ENCODE results near the gene POGLUT3. TPM values are rescaled to one million over a fixed set of nuclear protein-coding genes. Genes with fewer than 3 reads are reported as not detected.

The POGLUT3 gene
- total RNA-seq, 2 donors from 2014 or later: 19.2 to 25.0 TPM

DNA sequence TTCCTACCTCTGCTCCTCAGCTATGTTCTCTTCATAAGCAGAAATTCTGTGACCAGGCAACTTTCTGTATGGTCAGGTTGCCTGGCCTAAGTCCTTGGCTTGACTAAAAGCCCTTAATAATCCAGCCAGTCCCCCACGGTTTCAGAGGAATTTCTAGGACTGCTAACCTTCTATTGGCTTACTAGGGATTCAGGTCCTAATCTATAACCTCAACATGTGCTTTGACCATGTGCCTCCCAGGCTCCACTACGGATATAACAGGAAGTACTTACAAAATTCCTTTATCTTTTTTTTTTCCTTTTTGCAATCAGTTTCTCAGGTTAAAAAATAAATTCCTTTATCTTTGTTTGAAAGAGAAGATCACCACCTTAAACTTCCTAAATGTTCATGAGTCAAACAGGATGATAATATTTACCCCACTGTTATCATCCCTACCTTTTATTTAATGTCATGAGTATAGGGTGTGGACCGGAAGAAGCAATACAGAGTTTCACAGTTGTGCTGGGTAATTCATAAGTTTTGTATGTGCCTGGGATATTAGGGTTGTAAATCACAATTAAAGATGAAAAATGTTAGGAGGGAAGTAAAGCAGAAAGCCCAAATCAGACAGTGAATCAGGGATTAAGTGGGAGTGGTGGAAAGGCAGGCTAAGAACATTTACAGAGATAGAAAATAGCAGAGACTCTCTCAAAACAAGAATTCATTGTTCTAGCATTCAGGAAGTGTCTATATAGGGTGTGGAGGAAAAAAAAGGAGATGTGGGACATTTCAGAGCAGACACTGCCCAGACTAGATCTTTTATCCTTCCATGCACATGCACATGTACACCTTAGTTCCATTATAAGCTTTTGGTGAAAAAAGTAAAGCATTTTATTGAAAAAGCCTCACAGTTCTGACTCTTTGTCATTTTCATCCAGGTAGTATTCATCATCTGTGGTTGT, 10.7 kb upstream of the POGLUT3 start:
- TF ChIP-seq, protein P1, sequence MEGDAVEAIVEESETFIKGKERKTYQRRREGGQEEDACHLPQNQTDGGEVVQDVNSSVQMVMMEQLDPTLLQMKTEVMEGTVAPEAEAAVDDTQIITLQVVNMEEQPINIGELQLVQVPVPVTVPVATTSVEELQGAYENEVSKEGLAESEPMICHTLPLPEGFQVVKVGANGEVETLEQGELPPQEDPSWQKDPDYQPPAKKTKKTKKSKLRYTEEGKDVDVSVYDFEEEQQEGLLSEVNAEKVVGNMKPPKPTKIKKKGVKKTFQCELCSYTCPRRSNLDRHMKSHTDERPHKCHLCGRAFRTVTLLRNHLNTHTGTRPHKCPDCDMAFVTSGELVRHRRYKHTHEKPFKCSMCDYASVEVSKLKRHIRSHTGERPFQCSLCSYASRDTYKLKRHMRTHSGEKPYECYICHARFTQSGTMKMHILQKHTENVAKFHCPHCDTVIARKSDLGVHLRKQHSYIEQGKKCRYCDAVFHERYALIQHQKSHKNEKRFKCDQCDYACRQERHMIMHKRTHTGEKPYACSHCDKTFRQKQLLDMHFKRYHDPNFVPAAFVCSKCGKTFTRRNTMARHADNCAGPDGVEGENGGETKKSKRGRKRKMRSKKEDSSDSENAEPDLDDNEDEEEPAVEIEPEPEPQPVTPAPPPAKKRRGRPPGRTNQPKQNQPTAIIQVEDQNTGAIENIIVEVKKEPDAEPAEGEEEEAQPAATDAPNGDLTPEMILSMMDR (IDR thresholded peaks at IDR 0.05): no peak
- TF ChIP-seq POLR2AphosphoS5 (IDR thresholded peaks at IDR 0.05) (no peak), POLR2A (IDR thresholded peaks at IDR 0.05) (no peak)

DNA sequence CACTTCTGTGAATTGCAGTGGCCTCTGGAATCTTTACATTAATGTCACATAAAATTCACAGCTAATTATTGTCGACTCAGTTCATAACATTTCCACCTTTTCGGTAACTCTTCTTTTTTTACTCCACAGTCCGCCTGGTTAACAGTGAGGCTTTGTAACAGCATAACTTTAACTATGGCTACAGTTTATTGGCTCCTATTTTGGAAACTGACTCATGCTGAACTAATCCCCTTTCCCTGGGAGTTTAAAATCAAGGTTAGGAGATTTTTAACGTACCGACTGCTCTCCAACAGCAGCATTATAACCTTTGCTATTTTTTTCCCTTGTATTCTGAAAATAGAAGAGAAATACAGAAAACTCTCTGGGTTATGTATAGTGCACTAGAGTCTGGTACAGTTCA, 3.2 kb upstream of the POGLUT3 start:
- no peak for DNase-seq (ENCODE audit: low spot score)
- no peaks in the 10 kb centered on the region for H3K4me1 ChIP-seq (replicated peaks)
- H3K27ac ChIP-seq: no peak overlapping the region
- TF ChIP-seq POLR2AphosphoS5 (IDR thresholded peaks at IDR 0.05) (no peak), POLR2A (IDR thresholded peaks at IDR 0.05) (no peak)
- TF ChIP-seq, protein P1 (IDR thresholded peaks at IDR 0.05): no peak
- no peaks in the 10 kb centered on the region for H3K9me3 ChIP-seq
- intact Hi-C loops (cut with DNase I): no loop called here
- H3K4me3 ChIP-seq: no peak overlapping the region
- no peaks in the 10 kb centered on the region for H3K27me3 ChIP-seq (replicated peaks; ENCODE audit: insufficient read depth)
- 32% methylated on average over 5 of the region's 5 CpGs for WGBS
- H3K36me3 ChIP-seq: no peaks in the 10 kb centered on the region

More for the DNA sequence above, 10.7 kb upstream of the POGLUT3 start:
- no peaks in the 10 kb centered on the region for H3K9me3 ChIP-seq
- H3K4me3 ChIP-seq: no peak overlapping the region
- DNase-seq (ENCODE audit: low spot score): no peak
- intact Hi-C loops (cut with DNase I): no loop called here
- no peak overlapping the region for H3K27ac ChIP-seq
- H3K27me3 ChIP-seq (replicated peaks; ENCODE audit: insufficient read depth): no peaks in the 10 kb centered on the region
- no peaks in the 10 kb centered on the region for H3K36me3 ChIP-seq
- H3K4me1 ChIP-seq (replicated peaks): no peaks in the 10 kb centered on the region
- 70% methylated on average over 3 of the region's 3 CpGs for WGBS

DNA sequence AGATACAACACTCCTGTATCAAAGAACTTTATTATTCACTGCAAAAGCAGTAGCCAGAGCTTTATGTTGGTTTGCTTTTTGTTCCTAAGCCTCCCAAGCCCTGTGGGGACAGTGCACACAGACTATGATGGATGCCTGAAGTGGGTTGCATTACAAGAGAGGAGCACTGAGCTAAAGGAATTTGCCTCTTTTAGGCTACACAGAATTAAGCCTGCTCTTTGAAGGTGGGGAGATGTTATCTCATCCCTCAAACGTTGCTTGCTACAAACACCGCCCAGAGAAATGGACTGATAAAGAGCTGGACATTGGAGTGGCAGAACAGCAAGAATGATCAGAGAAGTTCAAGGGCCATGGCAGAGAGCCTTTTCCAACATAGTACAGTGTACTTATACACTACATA, 2.5 kb upstream of the POGLUT3 start:
- intact Hi-C loops (cut with DNase I): no loop called here
- H3K9me3 ChIP-seq: no peaks in the 10 kb centered on the region
- H3K4me3 ChIP-seq: no peak overlapping the region
- H3K36me3 ChIP-seq: no peaks in the 10 kb centered on the region
- no peaks in the 10 kb centered on the region for H3K4me1 ChIP-seq (replicated peaks)
- no peak for DNase-seq (ENCODE audit: low spot score)
- 42% methylated on average over 2 of the region's 2 CpGs for WGBS
- H3K27ac ChIP-seq: no peak overlapping the region
- TF ChIP-seq, protein P1 (IDR thresholded peaks at IDR 0.05): no peak
- TF ChIP-seq POLR2AphosphoS5 (IDR thresholded peaks at IDR 0.05): no peak
- no peak for TF ChIP-seq POLR2A (IDR thresholded peaks at IDR 0.05)
- no peaks in the 10 kb centered on the region for H3K27me3 ChIP-seq (replicated peaks; ENCODE audit: insufficient read depth)

DNA sequence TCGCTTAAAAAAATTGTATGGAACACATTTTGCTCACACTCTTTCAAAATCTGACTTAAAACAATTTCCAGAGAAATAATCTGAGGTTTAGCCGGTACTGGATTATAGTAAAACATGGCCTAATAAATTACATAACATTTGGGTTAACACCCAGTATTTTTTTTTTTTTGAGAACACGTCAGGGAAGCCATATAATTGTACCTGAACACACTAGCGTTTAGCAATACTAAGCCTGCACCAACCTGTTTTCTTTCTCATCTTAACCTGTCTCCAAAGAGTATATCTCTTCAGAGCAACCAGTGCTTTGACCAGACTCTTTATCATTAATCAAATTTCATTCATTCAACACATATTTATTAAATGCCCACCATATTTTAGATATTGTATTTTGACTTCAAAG, 2.0 kb upstream of the POGLUT3 start:
- no peak for DNase-seq (ENCODE audit: low spot score)
- Histone ChIP-seq H3K27me3 (replicated peaks; ENCODE audit: insufficient read depth) (no peaks in the 10 kb centered on the region), H3K27ac (no peak overlapping the region), H3K4me1 (replicated peaks) (no peaks in the 10 kb centered on the region), H3K4me3 (no peak overlapping the region), H3K36me3 (no peaks in the 10 kb centered on the region), H3K9me3 (no peaks in the 10 kb centered on the region)
- TF ChIP-seq, protein P1 (IDR thresholded peaks at IDR 0.05): no peak
- TF ChIP-seq POLR2A (IDR thresholded peaks at IDR 0.05) (no peak), POLR2AphosphoS5 (IDR thresholded peaks at IDR 0.05) (no peak)
- intact Hi-C loops (cut with DNase I): no loop called here
- WGBS: 55% methylated on average over 4 of the region's 4 CpGs

Data from prostate gland (tissue), 2 donors.